Hematopoietic multipotent progenitor cell treated with erythropoietin and hydrocortisone succinate and interleukin-3 and kit ligand, for 8 days (in vitro differentiated cells): Measurements from ENCODE around the gene DNAJC30.

Source experiments
- DNase-seq: peaks from one replicate; pipeline ENCODE4 v3.0.0-alpha.2; 2015

DNAJC30 gene

GRCh38 chr7:73646785-73647724 is 36.2 kb downstream of the DNAJC30 start:
- no peak for DNase-seq

GRCh38 chr7:73645643-73646174 is 37.5 kb downstream of the DNAJC30 start:
- no peak for DNase-seq

- no peak for DNase-seq
Measured at GRCh38 chr7:73644688-73645286, 38.5 kb downstream of the DNAJC30 start.

- DNase-seq = no peak
Measured at GRCh38 chr7:73642834-73643233, 40.4 kb downstream of the DNAJC30 start.

- DNase-seq = no peak
Measured at GRCh38 chr7:73638911-73639310, 44.3 kb downstream of the DNAJC30 start.

- no peak for DNase-seq
Measured at GRCh38 chr7:73635428-73636200, 47.6 kb downstream of the DNAJC30 start.

GRCh38 chr7:73633844-73634243 is 49.4 kb downstream of the DNAJC30 start:
- no peak for DNase-seq

GRCh38 chr7:73633323-73633722 is 49.9 kb downstream of the DNAJC30 start:
- DNase-seq = no peak

- no peak for DNase-seq
Measured at GRCh38 chr7:73631558-73631957, 51.7 kb downstream of the DNAJC30 start.
